BJ (cell line): Measurements from ENCODE around the gene DDAH1. TPM values are rescaled to one million over a fixed set of nuclear protein-coding genes. Genes with fewer than 3 reads are reported as not detected.

Experiments used
- CTCF ChIA-PET: fragments of 350-600 bp; formaldehyde crosslinking; extraction: SDS; loops from one replicate; lab custom pipeline; 2021; ENCODE audit warnings: antibody characterized with exemption, inconsistent platforms; lab: Yijun Ruan, JAX
- POLR2A ChIA-PET: fragments of 300-600 bp; sonication (Branson Sonifier 250); formaldehyde crosslinking; extraction: SDS; loops from one replicate; lab custom pipeline; 2021; ENCODE audit warnings: antibody characterized with exemption; lab: Charles Lee
- DNase-seq: peaks from one replicate; pipeline ENCODE4 v3.0.0-alpha.2; 2011; ENCODE audit warnings: low read depth
- H3K27me3 ChIP-seq: 2 replicates; pipeline ENCODE4 v1.6.0; 2011; ENCODE audit warnings: low read length; ENCODE audit not compliant: control insufficient read depth, insufficient read depth
- H3K36me3 ChIP-seq: 2 replicates; pipeline ENCODE4 v1.5.1; 2011; ENCODE audit warnings: low read length; ENCODE audit not compliant: control insufficient read depth, insufficient read depth
- H3K4me3 ChIP-seq: 2 replicates; pipeline ENCODE4 v1.5.1; 2011; ENCODE audit warnings: low read depth, mild to moderate bottlenecking, control low read depth, low read length
- CTCF ChIP-seq: IDR thresholded peaks from 2 replicates; pipeline ENCODE4 v1.5.1; 2011; ENCODE audit warnings: low read depth, mild to moderate bottlenecking, control low read depth, inconsistent platforms, low read length, moderate library complexity; ENCODE audit not compliant: insufficient read depth
- polyA plus RNA-seq: library from polyadenylated mRNA; depleted of rRNA; stranded (reverse); fragments of >200 nt; gene quantifications from 2 replicates; pipeline ENCODE4 v1.2.3, GENCODE V29; 2011

DDAH1 gene
- polyA plus RNA-seq, 1 experiment = 244 TPM

- Histone ChIP-seq H3K4me3 (no peak overlapping the region), H3K27me3 (no peaks in the 10 kb centered on the region), H3K36me3 (no peaks in the 10 kb centered on the region)
- ChIA-PET CTCF (interaction anchor here (0.6 kb wide), 1 partner anchor 47 kb away, joined by 4 read pairs; no protein-coding TSS in a partner anchor), POLR2A (no interaction called here)
- no peak for DNase-seq
- TF ChIP-seq CTCF = no peak
Measured at GRCh38 chr1:85421179-85421578, 43.8 kb downstream of the DDAH1 start.

GRCh38 chr1:85420199-85420598 is 44.8 kb downstream of the DDAH1 start:
- H3K36me3 ChIP-seq = no peaks in the 10 kb centered on the region
- no peaks in the 10 kb centered on the region for H3K27me3 ChIP-seq
- ChIA-PET CTCF (interaction anchor here (0.8 kb wide), 1 partner anchor 68 kb away, joined by 3 read pairs; no protein-coding TSS in a partner anchor), POLR2A (no interaction called here)
- no peak overlapping the region for H3K4me3 ChIP-seq
- DNase-seq = no peak
- no peak for TF ChIP-seq CTCF

GRCh38 chr1:85417876-85418275 is 47.1 kb downstream of the DDAH1 start:
- TF ChIP-seq CTCF = no peak
- POLR2A ChIA-PET = no interaction called here
- CTCF ChIA-PET = no interaction called here

GRCh38 chr1:85417017-85417416 is 47.9 kb downstream of the DDAH1 start:
- no peak for TF ChIP-seq CTCF
- ChIA-PET CTCF (no interaction called here), POLR2A (no interaction called here)
- no peak for DNase-seq
- Histone ChIP-seq H3K4me3 (no peak overlapping the region), H3K27me3 (no peaks in the 10 kb centered on the region), H3K36me3 (no peaks in the 10 kb centered on the region)

More at GRCh38 chr1:85417876-85418275, 47.1 kb downstream of the DDAH1 start:
- no peaks in the 10 kb centered on the region for H3K27me3 ChIP-seq
- H3K36me3 ChIP-seq = no peaks in the 10 kb centered on the region
- DNase-seq = no peak
- H3K4me3 ChIP-seq = no peak overlapping the region

- CTCF ChIA-PET = interaction anchor here (1.1 kb wide), 1 partner anchor 41 kb away, joined by 3 read pairs; no protein-coding TSS in a partner anchor
- peak; percentile 29 for DNase-seq
- H3K27me3 ChIP-seq = no peaks in the 10 kb centered on the region
- POLR2A ChIA-PET = no interaction called here
- no peaks in the 10 kb centered on the region for H3K36me3 ChIP-seq
- no peak overlapping the region for H3K4me3 ChIP-seq
- TF ChIP-seq CTCF = no peak
Measured at GRCh38 chr1:85413169-85413568, 51.8 kb downstream of the DDAH1 start.
